HG02884 (cell line): Measurements from ENCODE around the gene ZC3H4.
"Not testable (repeated sequence)": the region's sequence is repeated elsewhere in the genome, so short reads cannot be mapped to it uniquely, and the experiment has no call there.

Source experiments
- ATAC-seq: cut with Tn5 transposase; IDR thresholded peaks from one replicate; pipeline ENCODE4 v1.9.1; 2021; ENCODE audit warnings: mild to moderate bottlenecking, moderate library complexity; ENCODE audit not compliant: unreplicated experiment

The ZC3H4 gene

GRCh38 chr19:47109177-47109540, 4.4 kb downstream of the ZC3H4 start:
- ATAC-seq = no peak

GRCh38 chr19:47107953-47108746, 5.4 kb downstream of the ZC3H4 start:
- ATAC-seq = no peak

GRCh38 chr19:47107202-47107952, 6.2 kb downstream of the ZC3H4 start:
- ATAC-seq = no peak

GRCh38 chr19:47106821-47107201, 6.8 kb downstream of the ZC3H4 start:
- no peak for ATAC-seq

GRCh38 chr19:47105874-47106273, 7.7 kb downstream of the ZC3H4 start:
- ATAC-seq = no peak

GRCh38 chr19:47104680-47105079, 8.9 kb downstream of the ZC3H4 start:
- no peak for ATAC-seq

- ATAC-seq = no peak
Measured at GRCh38 chr19:47102346-47103060, 11.1 kb downstream of the ZC3H4 start.

GRCh38 chr19:47101116-47101515, 12.5 kb downstream of the ZC3H4 start:
- not testable (repeated sequence) for ATAC-seq

GRCh38 chr19:47100290-47100689, 13.3 kb downstream of the ZC3H4 start:
- ATAC-seq = no peak

GRCh38 chr19:47099576-47100050, 14.0 kb downstream of the ZC3H4 start:
- ATAC-seq = no peak

- ATAC-seq = no peak
Measured at GRCh38 chr19:47098608-47099007, 15.0 kb downstream of the ZC3H4 start.

- ATAC-seq = no peak
Measured at GRCh38 chr19:47097396-47098201, 16.0 kb downstream of the ZC3H4 start.

- ATAC-seq = no peak
Measured at GRCh38 chr19:47096721-47097120, 16.9 kb downstream of the ZC3H4 start.

- no peak for ATAC-seq
Measured at GRCh38 chr19:47096100-47096704, 17.4 kb downstream of the ZC3H4 start.

GRCh38 chr19:47095476-47096099, 18.0 kb downstream of the ZC3H4 start:
- ATAC-seq = no peak

GRCh38 chr19:47094557-47095475, 18.8 kb downstream of the ZC3H4 start:
- ATAC-seq = no peak

- ATAC-seq = no peak
Measured at GRCh38 chr19:47093841-47094240, 19.7 kb downstream of the ZC3H4 start.

- ATAC-seq = no peak
Measured at GRCh38 chr19:47093254-47093653, 20.3 kb downstream of the ZC3H4 start.
